SK-N-SH (cell line): ENCODE measurements around the gene TUBGCP6.

Experiments used
- EP300 ChIP-seq, 2 experiments: IDR thresholded peaks; 2 replicates each; pipeline versions ENCODE4 v1.4.0 to v1.6.1; 2012; ENCODE audit warnings: borderline replicate concordance in 1 of 2, low read depth in 1 of 2, low read length in 1 of 2
- EZH2phosphoT487 ChIP-seq: fragments of 200-600 bp; sonication (generic); IDR thresholded peaks from 2 replicates; pipeline ENCODE4 v1.6.1; 2017; ENCODE audit warnings: low read depth, mixed run types, mild to moderate bottlenecking, antibody characterized with exemption, moderate library complexity, borderline replicate concordance
- GATA2 ChIP-seq: sonication (generic); formaldehyde crosslinking; IDR thresholded peaks from 2 replicates; pipeline ENCODE4 v1.5.0; 2020; ENCODE audit warnings: mild to moderate bottlenecking, missing genetic modification reagents
- MAX ChIP-seq: IDR thresholded peaks from 2 replicates; pipeline ENCODE4 v1.4.0; 2012; ENCODE audit warnings: low read depth
- NRF1 ChIP-seq: IDR thresholded peaks from 2 replicates; pipeline ENCODE4 v1.6.1; 2012; ENCODE audit warnings: low read depth, mild to moderate bottlenecking, low read length
- POLR2AphosphoS5 ChIP-seq: IDR thresholded peaks from 2 replicates; pipeline ENCODE4 v1.6.1; 2012; ENCODE audit warnings: low read depth, low read length
- RAD21 ChIP-seq: IDR thresholded peaks from 2 replicates; pipeline ENCODE4 v1.6.1; 2012; ENCODE audit warnings: mild to moderate bottlenecking, low read length
- RFX5 ChIP-seq: IDR thresholded peaks from 2 replicates; pipeline ENCODE4 v1.6.1; 2012; ENCODE audit warnings: mild to moderate bottlenecking, improper control_type of control experiment, low read length
- RXRA ChIP-seq: IDR thresholded peaks from 2 replicates; pipeline ENCODE4 v1.4.0; 2012; ENCODE audit warnings: low read depth, mild to moderate bottlenecking, borderline replicate concordance
- SMC3 ChIP-seq: IDR thresholded peaks from 2 replicates; pipeline ENCODE4 v1.6.1; 2012; ENCODE audit warnings: low read depth, low read length, improper control_type of control experiment
- TEAD4 ChIP-seq: IDR thresholded peaks from 2 replicates; pipeline ENCODE4 v1.4.0; 2012; ENCODE audit warnings: mild to moderate bottlenecking, borderline replicate concordance; ENCODE audit not compliant: insufficient read depth
- TF ChIP-seq, protein P1 (sequence below): IDR thresholded peaks from 2 replicates; pipeline ENCODE4 v1.6.1; 2012; ENCODE audit warnings: mild to moderate bottlenecking, low read depth, low read length, moderate library complexity
- TF ChIP-seq, protein P2 (sequence below): fragments of 150-350 bp; IDR thresholded peaks from 2 replicates; pipeline ENCODE4 v1.6.1; 2016; ENCODE audit warnings: mild to moderate bottlenecking, low read depth, low read length
- TF ChIP-seq, protein P3 (sequence below): fragments of 200-600 bp; sonication (generic); IDR thresholded peaks from 2 replicates; pipeline ENCODE4 v1.6.1; 2017; ENCODE audit warnings: antibody characterized with exemption, mild to moderate bottlenecking, moderate library complexity

GRCh38 chr22:50275181-50276055 lies 30.6 kb upstream of the TUBGCP6 start:
- TF ChIP-seq, protein P1, sequence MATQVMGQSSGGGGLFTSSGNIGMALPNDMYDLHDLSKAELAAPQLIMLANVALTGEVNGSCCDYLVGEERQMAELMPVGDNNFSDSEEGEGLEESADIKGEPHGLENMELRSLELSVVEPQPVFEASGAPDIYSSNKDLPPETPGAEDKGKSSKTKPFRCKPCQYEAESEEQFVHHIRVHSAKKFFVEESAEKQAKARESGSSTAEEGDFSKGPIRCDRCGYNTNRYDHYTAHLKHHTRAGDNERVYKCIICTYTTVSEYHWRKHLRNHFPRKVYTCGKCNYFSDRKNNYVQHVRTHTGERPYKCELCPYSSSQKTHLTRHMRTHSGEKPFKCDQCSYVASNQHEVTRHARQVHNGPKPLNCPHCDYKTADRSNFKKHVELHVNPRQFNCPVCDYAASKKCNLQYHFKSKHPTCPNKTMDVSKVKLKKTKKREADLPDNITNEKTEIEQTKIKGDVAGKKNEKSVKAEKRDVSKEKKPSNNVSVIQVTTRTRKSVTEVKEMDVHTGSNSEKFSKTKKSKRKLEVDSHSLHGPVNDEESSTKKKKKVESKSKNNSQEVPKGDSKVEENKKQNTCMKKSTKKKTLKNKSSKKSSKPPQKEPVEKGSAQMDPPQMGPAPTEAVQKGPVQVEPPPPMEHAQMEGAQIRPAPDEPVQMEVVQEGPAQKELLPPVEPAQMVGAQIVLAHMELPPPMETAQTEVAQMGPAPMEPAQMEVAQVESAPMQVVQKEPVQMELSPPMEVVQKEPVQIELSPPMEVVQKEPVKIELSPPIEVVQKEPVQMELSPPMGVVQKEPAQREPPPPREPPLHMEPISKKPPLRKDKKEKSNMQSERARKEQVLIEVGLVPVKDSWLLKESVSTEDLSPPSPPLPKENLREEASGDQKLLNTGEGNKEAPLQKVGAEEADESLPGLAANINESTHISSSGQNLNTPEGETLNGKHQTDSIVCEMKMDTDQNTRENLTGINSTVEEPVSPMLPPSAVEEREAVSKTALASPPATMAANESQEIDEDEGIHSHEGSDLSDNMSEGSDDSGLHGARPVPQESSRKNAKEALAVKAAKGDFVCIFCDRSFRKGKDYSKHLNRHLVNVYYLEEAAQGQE: no peak
- TF ChIP-seq, protein P2, sequence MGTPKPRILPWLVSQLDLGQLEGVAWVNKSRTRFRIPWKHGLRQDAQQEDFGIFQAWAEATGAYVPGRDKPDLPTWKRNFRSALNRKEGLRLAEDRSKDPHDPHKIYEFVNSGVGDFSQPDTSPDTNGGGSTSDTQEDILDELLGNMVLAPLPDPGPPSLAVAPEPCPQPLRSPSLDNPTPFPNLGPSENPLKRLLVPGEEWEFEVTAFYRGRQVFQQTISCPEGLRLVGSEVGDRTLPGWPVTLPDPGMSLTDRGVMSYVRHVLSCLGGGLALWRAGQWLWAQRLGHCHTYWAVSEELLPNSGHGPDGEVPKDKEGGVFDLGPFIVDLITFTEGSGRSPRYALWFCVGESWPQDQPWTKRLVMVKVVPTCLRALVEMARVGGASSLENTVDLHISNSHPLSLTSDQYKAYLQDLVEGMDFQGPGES: no peak
- TF ChIP-seq, protein P3, sequence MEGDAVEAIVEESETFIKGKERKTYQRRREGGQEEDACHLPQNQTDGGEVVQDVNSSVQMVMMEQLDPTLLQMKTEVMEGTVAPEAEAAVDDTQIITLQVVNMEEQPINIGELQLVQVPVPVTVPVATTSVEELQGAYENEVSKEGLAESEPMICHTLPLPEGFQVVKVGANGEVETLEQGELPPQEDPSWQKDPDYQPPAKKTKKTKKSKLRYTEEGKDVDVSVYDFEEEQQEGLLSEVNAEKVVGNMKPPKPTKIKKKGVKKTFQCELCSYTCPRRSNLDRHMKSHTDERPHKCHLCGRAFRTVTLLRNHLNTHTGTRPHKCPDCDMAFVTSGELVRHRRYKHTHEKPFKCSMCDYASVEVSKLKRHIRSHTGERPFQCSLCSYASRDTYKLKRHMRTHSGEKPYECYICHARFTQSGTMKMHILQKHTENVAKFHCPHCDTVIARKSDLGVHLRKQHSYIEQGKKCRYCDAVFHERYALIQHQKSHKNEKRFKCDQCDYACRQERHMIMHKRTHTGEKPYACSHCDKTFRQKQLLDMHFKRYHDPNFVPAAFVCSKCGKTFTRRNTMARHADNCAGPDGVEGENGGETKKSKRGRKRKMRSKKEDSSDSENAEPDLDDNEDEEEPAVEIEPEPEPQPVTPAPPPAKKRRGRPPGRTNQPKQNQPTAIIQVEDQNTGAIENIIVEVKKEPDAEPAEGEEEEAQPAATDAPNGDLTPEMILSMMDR: no peak; the same call in 1 of the 2 replicates
- no peak for TF ChIP-seq RXRA
- TF ChIP-seq TEAD4: no peak
- no peak for TF ChIP-seq POLR2AphosphoS5
- no peak for TF ChIP-seq EZH2phosphoT487
- TF ChIP-seq NRF1: no peak
- no peak for TF ChIP-seq MAX
- TF ChIP-seq RFX5: no peak
- TF ChIP-seq EP300 (IDR thresholded peaks at IDR 0.05; ENCODE audit: borderline replicate concordance in 1 of 2, low read depth in 1 of 2, low read length in 1 of 2): no peak
- no peak for TF ChIP-seq RAD21
- no peak for TF ChIP-seq SMC3
- no peak for TF ChIP-seq GATA2
